GM08714 (cell line): Measurements from ENCODE around the gene MRPS2.
"Not testable (repeated sequence)": the region's sequence is repeated elsewhere in the genome, so short reads cannot be mapped to it uniquely, and the experiment has no call there.

Source experiments
- H3K4me3 ChIP-seq: fragments of 200-500 bp; sonication (Bioruptor generic); 2 replicates; pipeline ENCODE4 v1.5.1; 2014; ENCODE audit warnings: mild to moderate bottlenecking, low read length, inconsistent platforms
- ZNF274 ChIP-seq: IDR thresholded peaks from 2 replicates; pipeline ENCODE4 v1.6.1; 2012; ENCODE audit warnings: mild to moderate bottlenecking, low read depth, low read length

Gene MRPS2

DNA sequence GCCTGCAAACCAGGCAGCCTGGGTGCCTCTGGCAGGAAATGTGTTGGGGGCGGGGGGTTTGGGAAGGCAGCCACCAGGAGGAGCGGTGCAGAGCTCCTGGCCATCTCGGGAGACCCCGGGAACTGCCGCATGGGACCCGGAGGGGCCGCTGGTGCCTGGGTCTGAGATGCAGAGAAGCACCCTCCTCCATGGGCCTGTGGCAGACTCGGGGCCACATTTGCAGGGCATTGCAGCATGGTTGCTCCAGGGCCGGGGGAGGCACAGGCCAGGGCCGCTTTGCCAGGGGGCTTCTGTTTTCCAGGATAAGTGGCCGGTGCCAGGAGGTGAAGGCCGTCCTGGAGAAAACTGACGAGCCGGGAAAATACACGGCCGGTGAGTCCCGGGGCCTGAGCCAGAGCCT lies 22.4 kb downstream of the MRPS2 start:
- TF ChIP-seq ZNF274, result no peak
- no peak overlapping the region for H3K4me3 ChIP-seq

DNA sequence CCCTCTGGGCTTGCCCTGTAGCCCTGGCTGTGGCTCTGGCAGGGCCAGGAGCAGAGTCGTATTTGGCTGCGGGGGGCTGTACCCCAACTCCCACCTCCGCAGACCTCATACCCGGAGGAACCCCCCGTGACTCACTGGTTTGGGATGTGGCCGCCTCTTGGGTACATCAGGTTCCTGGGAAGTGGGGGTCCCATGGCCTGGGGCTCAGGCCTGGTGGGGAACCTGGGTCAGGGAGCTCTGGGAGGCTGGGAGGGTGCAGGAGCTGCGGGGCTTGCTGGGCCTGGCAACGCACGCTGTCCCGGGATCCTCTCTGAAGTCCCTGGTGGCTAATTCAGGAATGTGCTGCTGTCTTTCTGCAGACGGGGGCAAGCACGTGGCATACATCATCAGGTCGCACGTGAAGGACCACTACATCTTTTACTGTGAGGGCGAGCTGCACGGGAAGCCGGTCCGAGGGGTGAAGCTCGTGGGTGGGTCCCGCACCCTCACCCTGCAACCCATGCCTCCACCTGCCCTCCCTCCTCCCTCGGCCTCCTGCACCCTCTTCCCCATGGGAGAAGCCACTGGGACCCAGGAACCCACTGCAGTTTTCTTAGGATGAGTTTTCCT lies 23.1 kb downstream of the MRPS2 start:
- no peak for TF ChIP-seq ZNF274
- H3K4me3 ChIP-seq, result no peak overlapping the region

DNA sequence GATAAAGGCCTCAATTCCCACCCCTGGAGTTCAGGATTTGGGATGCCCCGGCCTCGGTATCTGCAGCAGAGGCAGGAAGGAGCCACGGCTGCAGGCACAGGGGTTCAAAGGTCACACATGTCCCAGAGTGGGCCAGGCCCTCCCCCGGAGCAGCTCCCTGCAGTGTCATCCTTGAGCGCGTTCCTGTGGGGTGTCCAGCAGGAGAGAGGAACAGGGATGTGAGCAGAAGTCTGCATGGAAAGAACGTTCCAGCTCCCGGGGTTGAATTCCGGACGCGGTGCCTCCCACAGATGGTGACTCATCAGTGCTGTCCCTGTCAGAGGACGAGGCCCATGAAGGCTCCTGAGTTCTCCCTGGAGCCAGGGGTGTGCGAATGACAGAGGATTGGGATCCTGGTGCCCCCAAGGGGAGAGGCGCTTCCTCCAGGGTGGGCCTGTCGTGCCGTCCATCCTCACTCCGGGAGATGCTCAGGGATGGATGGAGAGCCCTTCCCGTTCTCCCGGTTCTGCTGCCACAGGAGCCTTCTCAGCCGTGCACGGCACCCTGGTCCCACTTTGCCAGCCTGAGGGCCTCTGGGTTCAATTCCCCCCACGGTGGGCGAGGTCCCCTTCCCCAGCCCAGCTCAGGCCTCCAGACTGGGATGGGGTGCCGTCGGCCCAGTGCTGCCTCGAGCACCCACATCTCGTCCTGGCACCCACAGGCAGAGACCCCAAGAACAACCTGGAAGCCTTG lies 23.8 kb downstream of the MRPS2 start:
- H3K4me3 ChIP-seq, result no peak overlapping the region
- TF ChIP-seq ZNF274, result no peak

DNA sequence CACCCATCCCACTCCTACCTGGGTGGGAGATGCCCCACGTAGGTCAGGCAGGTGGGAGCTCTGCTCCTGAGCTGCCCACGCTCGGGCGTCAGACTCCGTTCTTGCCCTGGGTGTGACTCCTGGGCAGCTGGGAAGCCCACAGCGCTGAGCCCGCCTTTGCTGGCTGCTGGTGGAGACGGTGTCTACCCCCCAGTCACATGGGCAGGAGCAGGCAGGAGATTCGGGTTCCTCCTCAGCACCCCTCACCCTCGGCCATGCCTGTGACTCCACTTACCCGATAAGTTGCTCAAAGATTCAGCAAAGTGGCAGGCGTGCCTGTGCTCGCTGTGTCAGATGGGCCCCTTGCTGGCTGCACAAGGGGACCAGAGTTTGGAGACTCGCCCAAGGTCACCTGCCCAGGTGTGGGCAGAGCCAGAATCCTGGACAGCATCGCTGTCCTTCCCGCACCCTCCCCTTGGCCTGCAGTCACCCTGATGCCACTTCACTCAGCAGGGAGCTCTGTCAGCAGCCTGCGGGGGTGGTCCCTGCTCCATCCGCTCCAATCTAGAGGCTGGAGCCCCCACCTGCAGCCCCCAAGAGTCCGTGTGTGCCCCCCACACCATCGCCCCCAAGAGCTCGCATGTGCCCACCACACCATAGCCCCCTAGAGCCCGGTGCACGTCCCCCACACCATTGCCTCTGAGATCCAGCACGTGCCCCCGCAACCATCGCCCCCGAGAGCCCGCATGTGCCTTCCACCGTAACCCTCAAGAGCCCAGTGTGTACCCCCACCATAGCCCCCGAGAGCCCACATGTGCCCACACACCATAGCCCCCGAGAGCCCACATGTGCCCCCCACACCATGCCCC lies 25.0 kb downstream of the MRPS2 start:
- no peak for TF ChIP-seq ZNF274
- no peak overlapping the region for H3K4me3 ChIP-seq

DNA sequence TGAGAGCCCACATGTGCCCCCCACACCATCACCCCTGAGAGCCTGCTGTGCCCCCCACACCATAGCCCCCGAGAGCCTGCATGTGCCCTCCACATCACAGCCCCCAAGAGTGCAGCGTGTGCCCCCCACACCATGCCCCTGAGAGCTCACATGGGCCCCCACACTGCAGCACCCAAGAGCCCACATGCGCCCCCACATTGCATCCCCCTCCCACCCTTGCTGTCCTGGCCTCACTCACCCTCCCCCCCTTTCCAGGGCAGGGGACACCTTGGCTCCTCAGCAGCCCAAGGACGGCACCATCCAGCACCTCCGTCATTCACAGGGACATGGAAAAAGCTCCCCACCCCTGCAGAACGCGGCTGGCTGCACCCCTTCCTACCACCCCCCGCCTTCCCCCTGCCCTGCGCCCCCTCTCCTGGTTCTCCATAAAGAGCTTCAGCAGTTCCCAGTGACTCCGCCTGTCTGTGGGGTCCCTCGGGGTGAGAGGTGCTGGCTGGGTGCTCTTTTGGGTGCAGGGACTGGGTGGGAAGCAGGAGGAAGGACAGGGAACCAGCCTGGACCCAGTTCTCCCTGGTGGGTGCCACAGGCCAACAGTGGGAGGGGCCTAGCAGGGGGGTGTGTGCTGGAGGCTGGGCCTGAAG lies 25.7 kb downstream of the MRPS2 start:
- no peak overlapping the region for H3K4me3 ChIP-seq
- no peak for TF ChIP-seq ZNF274

DNA sequence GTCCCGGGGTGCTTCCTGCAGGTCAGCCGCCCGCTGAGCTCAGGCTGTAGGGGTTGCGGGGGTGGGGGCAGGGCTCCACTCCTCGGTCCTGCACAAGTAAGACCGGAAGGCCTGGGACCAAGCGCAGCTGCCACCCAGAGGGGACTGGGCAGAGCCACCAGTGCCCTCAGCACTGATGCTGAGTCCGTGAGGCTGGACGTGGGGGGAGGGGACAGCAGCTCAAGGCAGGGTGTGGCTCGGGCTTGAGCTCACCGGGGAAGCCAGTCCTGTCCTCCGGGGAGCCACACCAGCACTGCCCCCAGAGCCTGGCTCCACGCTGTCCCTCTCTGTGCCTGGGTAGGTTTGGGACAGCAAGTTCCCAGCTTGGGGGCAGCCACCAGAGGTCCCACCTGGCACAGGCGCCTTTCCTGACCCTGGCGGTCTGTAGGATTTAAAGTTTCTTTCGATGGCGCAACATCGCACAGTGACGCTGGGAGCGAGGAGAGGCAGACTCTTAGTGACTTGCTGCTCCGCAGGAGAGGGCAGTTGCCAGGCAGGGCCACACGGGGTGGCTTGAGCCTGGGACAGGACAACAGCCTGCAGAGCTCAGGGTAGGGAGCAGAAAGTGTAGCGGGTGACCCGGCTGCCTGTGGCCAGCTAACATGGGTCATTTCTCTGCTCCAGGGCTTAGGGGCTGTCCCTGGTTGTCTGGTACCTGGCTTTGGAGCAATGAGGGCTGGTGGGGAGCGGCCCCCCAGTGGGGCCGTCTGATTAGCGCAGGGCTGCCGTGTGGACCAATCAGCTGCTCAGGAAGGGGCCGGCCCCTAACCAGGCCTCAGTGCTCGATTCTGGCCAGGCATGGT lies 26.5 kb downstream of the MRPS2 start:
- H3K4me3 ChIP-seq, result no peak overlapping the region

DNA sequence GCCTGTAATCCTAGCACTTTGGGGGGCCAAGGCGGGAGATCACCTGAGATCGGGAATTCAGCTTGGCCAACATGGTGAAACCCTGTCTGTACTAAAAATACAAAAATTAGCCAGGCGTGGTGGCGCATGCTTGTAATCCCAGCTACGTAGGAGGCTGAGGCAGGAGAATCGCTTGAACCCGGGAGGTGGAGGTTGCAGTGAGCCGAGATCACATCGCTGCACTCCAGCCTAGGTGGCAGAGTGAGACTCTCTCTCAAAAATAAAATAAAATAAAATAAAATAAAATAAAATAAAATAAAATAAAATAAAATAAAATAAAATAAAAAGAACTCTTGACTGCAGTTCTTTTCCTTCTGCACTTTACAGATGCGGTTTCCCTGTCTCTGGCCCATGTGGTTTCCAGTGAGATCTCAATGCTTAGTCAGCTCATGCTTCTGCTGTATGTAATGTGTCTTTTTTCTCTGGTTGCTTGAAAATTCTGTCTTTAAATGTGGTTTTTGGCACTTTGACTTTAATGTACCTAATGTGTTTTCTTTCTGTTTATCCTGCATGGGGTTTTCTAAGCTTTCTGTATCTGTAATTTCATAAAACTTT lies 28.5 kb downstream of the MRPS2 start:
- not testable (repeated sequence) for H3K4me3 ChIP-seq

More for the DNA sequence above, 26.5 kb downstream of the MRPS2 start:
- TF ChIP-seq ZNF274, result no peak

DNA sequence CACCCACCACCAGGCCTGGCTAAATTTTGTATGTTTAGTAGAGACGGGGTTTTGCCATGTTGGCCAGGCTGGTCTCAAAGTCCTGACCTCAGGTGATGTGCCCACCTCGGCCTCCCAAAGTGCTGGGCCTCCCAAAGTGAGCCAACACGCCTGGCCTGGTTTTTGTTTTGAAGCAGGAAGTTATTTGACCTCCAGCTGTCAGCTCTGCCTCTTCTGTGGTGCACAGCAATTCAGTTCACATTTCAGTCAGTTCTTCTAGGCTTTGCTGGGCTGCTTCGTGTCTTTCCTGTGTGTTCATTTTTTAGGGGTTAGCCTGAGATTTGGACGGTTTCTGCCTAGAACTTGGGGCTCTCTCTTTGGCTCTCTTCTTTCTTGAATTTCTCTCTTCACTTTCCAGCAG lies 29.7 kb downstream of the MRPS2 start:
- H3K4me3 ChIP-seq, result no peak overlapping the region
- no peak for TF ChIP-seq ZNF274

DNA sequence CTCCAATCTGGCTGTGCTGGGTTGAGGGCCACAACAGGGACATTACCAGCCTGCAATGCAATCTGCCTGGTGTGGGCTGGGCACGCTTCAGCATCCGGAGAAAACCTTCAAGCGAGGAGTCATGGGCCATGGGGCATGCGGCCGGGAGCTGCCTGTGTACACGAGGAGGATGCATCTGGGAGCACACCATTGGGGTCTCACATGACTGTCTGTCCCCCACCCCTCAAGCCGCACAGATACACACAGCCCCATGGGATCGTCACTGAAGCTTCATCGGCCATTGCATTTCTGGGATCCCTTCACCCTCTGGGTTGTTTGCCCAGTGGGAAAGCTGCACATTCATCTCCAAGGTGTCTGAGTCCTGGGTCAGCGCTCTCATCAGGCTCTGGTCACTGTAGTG lies 30.6 kb downstream of the MRPS2 start:
- no peak overlapping the region for H3K4me3 ChIP-seq
- no peak for TF ChIP-seq ZNF274

DNA sequence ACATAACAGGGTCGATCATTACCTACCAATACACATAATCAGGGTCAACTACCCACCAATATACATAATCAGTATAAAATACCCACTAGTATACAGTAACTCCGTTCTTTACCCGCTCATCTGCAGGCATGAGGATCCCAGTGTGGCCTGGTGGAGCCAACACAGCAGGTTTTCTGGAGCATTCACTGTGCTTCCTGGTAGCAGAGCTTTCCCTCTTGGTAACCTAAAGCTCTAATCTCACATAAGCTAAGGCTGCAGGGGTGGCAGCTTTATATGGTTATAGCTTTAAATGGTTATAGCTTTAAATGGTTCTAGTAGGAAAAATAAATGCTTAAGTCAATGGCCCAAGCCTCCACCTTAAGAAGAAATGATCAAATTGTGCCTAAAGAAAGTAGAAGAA lies 32.6 kb downstream of the MRPS2 start:
- no peak for TF ChIP-seq ZNF274
- H3K4me3 ChIP-seq, result no peak overlapping the region

DNA sequence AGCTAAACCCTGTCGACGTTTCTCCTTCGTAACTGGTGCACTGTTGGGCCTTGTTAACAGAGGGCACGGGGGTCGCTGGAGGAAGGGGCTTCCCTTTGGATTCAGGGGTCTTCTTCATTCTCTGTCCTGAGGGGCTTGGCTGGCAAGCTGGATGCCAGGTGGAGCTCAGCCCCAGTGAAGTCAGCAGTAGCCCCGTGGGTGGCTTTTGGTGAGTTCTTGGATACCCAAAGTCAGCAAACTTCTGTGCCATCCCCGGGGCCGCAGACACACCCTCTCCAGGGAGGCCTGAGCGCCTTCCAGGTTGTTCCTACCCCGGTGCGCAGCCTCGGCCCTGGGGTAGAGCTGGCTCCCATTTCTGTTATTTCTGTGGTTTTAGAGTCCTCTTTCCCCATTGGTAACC lies 33.2 kb downstream of the MRPS2 start:
- no peak for TF ChIP-seq ZNF274
- no peak overlapping the region for H3K4me3 ChIP-seq

DNA sequence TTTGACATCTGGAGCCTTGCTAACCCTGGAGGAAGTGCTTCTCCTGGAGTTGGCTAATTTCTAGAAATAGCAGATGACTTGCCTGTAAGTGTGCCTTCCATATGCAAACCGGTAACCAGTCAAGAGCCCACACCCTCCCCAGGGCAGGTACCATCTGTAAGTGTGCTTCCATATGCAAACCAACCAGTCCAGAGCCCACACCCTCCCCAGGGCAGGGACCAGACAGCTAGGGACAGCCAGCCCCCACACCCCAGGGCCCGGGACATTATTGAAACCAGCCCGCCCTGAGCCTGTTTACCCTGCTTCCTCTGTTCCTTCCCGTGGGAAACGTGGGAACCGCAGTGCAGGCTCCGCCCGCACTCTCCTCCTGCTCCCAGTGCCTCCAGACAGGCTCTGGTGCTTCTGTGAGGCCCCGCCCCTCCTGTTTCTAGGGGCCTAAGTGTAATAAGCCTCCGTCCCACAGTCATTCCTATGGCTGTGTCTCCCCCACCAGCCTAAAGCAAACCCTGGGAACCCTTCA lies 33.8 kb downstream of the MRPS2 start:
- H3K4me3 ChIP-seq, result not testable (repeated sequence)

DNA sequence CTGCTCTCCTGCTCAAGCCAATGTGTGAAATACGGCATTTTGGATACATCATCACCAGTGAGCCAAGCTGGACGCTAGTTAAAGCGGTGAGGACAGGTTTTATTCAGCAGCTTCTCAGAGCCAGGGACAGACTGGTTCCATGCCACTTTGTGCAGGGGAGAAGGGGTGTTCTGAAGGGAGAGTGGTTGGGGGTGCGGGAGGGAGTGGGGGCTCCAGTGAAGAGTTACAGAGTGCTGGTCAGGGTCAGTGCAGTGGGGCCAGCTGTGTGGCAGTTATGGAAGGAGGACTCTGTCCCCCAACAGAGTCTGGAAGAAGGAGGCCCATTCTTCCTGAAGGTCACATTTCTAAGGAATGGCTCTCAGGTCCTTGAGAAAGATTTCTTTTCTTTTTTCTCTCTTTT lies 34.3 kb downstream of the MRPS2 start:
- H3K4me3 ChIP-seq, result not testable (repeated sequence)

DNA sequence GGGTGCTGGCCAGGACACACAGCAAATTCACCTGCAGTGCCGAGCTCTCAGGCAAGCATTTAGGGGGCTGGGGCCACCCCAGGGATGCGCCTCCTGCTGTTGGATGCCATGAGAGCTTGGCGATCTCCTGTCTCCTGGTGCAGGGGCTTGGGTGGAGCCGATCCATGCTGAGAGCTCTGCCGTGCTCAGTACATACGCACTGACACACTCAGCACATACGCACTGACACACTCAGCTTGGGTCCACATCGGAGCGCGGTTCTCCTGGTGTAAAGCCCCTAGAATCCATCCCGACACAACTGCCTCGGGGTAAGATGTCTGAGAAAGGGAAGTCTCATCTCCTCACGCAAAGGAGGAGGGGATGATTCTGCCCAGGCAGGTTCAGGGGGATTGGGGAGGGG lies 35.1 kb downstream of the MRPS2 start:
- not testable (repeated sequence) for H3K4me3 ChIP-seq
